GM12891 (cell line): Measurements from ENCODE around the gene SVIP.

Experiments
- POLR2A ChIP-seq: IDR thresholded peaks from 2 replicates; pipeline ENCODE4 v1.6.1; 2011; ENCODE audit warnings: low read depth, low read length, control low read depth
- POLR2AphosphoS5 ChIP-seq: IDR thresholded peaks from 2 replicates; pipeline ENCODE4 v1.6.1; 2011; ENCODE audit warnings: low read depth, low read length, control low read depth
- TAF1 ChIP-seq: IDR thresholded peaks from 2 replicates; pipeline ENCODE4 v1.6.1; 2011; ENCODE audit warnings: low read depth, low read length, control low read depth

DNA sequence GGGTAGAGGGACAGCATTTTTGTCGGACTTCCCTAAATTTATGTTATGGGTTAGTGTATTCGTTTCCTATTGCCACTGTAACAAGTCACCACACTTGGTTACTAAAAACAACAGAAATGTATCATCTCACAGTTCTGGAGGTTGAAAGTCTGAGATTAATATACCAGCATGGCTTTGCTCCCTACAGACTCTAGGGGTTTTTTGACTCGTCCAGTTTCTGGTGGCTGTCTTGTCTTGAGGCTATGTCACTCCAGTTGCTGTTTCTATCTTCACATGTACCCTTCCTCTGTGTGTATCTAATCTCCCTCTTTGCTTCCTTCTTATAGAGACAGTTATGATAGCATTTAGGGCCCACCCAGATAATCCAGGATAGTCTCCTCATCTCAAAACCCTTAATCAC is 39.7 kb upstream of the SVIP start:
- no peak for TF ChIP-seq POLR2AphosphoS5
- no peak for TF ChIP-seq TAF1
- TF ChIP-seq POLR2A, result no peak
